Natural killer cell (primary cell): ENCODE results near the gene CBFA2T3. TPM values are rescaled to one million over a fixed set of nuclear protein-coding genes. Genes with fewer than 3 reads are reported as not detected.

Experiments used
- ATAC-seq, 3 donors: fragments of 150-1000 bp in 2 of 3; fragments of 200-7000 bp in 1 of 3; cut with Tn5 transposase; 1 replicate in 1 of 3; 2 replicates in 2 of 3; pipeline ENCODE4 v1.10.0; 2021; ENCODE audit warnings: mild to moderate bottlenecking in 2 of 3, moderate library complexity in 2 of 3
- DNase-seq, 2 donors: peaks; one replicate each; pipeline versions ENCODE4 v3.0.0 to v3.0.0-alpha.2; 2013 to 2021; ENCODE audit warnings: mixed read lengths in 1 of 2
- H3K27ac ChIP-seq: one replicate; pipeline ENCODE4 v1.5.1; 2013; ENCODE audit warnings: mild to moderate bottlenecking, low read length
- H3K27me3 ChIP-seq: one replicate; pipeline ENCODE4 v1.6.1; 2013; ENCODE audit warnings: low read length; ENCODE audit not compliant: control insufficient read depth, insufficient read depth
- H3K36me3 ChIP-seq: one replicate; pipeline ENCODE4 v1.6.1; 2013; ENCODE audit warnings: low read length; ENCODE audit not compliant: control insufficient read depth, insufficient read depth
- H3K4me1 ChIP-seq: one replicate; pipeline ENCODE4 v1.6.1; 2013; ENCODE audit warnings: low read length; ENCODE audit not compliant: control insufficient read depth, insufficient read depth
- H3K4me3 ChIP-seq: one replicate; pipeline ENCODE4 v1.5.1; 2013; ENCODE audit warnings: low read length
- H3K9me3 ChIP-seq: one replicate; pipeline ENCODE4 v1.6.1; 2013; ENCODE audit warnings: low read length; ENCODE audit not compliant: control insufficient read depth, insufficient read depth
- H3K27ac Mint-ChIP-seq, 2 donors: one replicate each; pipeline ENCODE4 v1.8.0; 2022; ENCODE audit warnings: mild to moderate bottlenecking in 2 of 2, mixed read lengths in 2 of 2, moderate library complexity in 1 of 2
- H3K27me3 Mint-ChIP-seq, 2 donors: one replicate each; pipeline ENCODE4 v1.8.0; 2022; ENCODE audit warnings: low read depth in 2 of 2, mixed read lengths in 2 of 2
- H3K36me3 Mint-ChIP-seq: one replicate; pipeline ENCODE4 v1.8.0; 2022; ENCODE audit warnings: mixed read lengths
- H3K4me1 Mint-ChIP-seq, 2 donors: one replicate each; pipeline ENCODE4 v1.8.0; 2022; ENCODE audit warnings: mixed read lengths in 2 of 2
- H3K4me3 Mint-ChIP-seq: one replicate; pipeline ENCODE4 v1.8.0; 2022; ENCODE audit warnings: mild to moderate bottlenecking, moderate library complexity, mixed read lengths
- H3K9me3 Mint-ChIP-seq, 2 donors: one replicate each; pipeline ENCODE4 v1.8.0; 2022; ENCODE audit warnings: mixed read lengths in 2 of 2
- CTCF ChIP-seq: fragments of 200-600 bp; IDR thresholded peaks from one replicate; pipeline ENCODE4 v1.8.0; 2022; ENCODE audit warnings: antibody characterized with exemption
- WGBS: methylation state at CpG from one replicate; pipeline ENCODE4 v1.1.7; 2013; ENCODE audit warnings: missing lambda C conversion rate; ENCODE audit not compliant: insufficient coverage; 5-methylcytosine and 5-hydroxymethylcytosine counted together
- intact Hi-C: fragments of 100-400 bp; cut with micrococcal nuclease; formaldehyde crosslinking; loops from one replicate; pipeline ENCODE4 v1.14.2; 2022
- total RNA-seq, 4 donors: library from RNA; stranded (reverse); fragments of 120-200 nt in 1 of 4; gene quantifications; one replicate each; pipeline versions ENCODE4 v1.2.3 to v1.2.4, GENCODE V29; 2013 to 2022

CBFA2T3 gene
- total RNA-seq, 3 donors from 2014 or later (not counting 1 experiment from before 2014, with no cell fraction given): 2.5 to 7.8 (median 4.2) TPM

- no peak for DNase-seq
- whole genome bisulfite sequencing: 91% methylated on average over 11 of the region's 14 CpGs
- Histone ChIP-seq H3K9me3 (no peaks in the 10 kb centered on the region), H3K27me3 (no peaks in the 10 kb centered on the region), H3K4me3 (no peak overlapping the region), H3K36me3 (no peaks in the 10 kb centered on the region), H3K27ac (no peak overlapping the region), H3K4me1 (no peaks in the 10 kb centered on the region)
- no peaks in the 10 kb centered on the region for H3K4me1 Mint-ChIP-seq
- H3K9me3 Mint-ChIP-seq: no peaks in the 10 kb centered on the region
- intact Hi-C loops: no loop called here
- ATAC-seq: no peak
- H3K27ac Mint-ChIP-seq: no peak overlapping the region
- H3K4me3 Mint-ChIP-seq: no peak overlapping the region
- no peak for TF ChIP-seq CTCF
- no peaks in the 10 kb centered on the region for H3K27me3 Mint-ChIP-seq
- H3K36me3 Mint-ChIP-seq: no peaks in the 10 kb centered on the region
These were observed 89.0 kb downstream of the CBFA2T3 start for GRCh38 chr16:88888057-88888456.

GRCh38 chr16:88886845-88887521 is 90.0 kb downstream of the CBFA2T3 start:
- no peak for TF ChIP-seq CTCF
- Histone ChIP-seq H3K36me3 (no peaks in the 10 kb centered on the region), H3K27ac (no peak overlapping the region), H3K9me3 (no peaks in the 10 kb centered on the region), H3K4me3 (no peak overlapping the region), H3K27me3 (no peaks in the 10 kb centered on the region), H3K4me1 (peaks cover 5% of the 10 kb centered on the region)
- intact Hi-C loops: no loop called here
- no peak for ATAC-seq
- no peak overlapping the region for H3K27ac Mint-ChIP-seq
- no peaks in the 10 kb centered on the region for H3K9me3 Mint-ChIP-seq
- H3K27me3 Mint-ChIP-seq: no peaks in the 10 kb centered on the region
- no peak for DNase-seq
- H3K4me3 Mint-ChIP-seq: no peak overlapping the region
- 96% methylated on average over 39 of the region's 39 CpGs for WGBS
- no peaks in the 10 kb centered on the region for H3K36me3 Mint-ChIP-seq
- H3K4me1 Mint-ChIP-seq: peaks cover 0 to 5% of the 10 kb centered on the region in 2 donors

GRCh38 chr16:88886420-88886844 is 90.6 kb downstream of the CBFA2T3 start:
- H3K27ac Mint-ChIP-seq: no peak overlapping the region
- H3K4me3 Mint-ChIP-seq: no peak overlapping the region
- intact Hi-C loops: no loop called here
- Histone ChIP-seq H3K4me1 (peaks cover 5% of the 10 kb centered on the region), H3K9me3 (no peaks in the 10 kb centered on the region), H3K27me3 (no peaks in the 10 kb centered on the region), H3K27ac (no peak overlapping the region), H3K4me3 (no peak overlapping the region), H3K36me3 (no peaks in the 10 kb centered on the region)
- ATAC-seq (no peak), DNase-seq (no peak)
- no peaks in the 10 kb centered on the region for H3K9me3 Mint-ChIP-seq
- WGBS: 90% methylated on average over 15 of the region's 15 CpGs
- TF ChIP-seq CTCF: no peak
- H3K27me3 Mint-ChIP-seq: no peaks in the 10 kb centered on the region
- H3K4me1 Mint-ChIP-seq: peaks cover 0 to 6% of the 10 kb centered on the region in 2 donors
- H3K36me3 Mint-ChIP-seq: no peaks in the 10 kb centered on the region
